Prostate gland (tissue), 2 donors: Measurements from ENCODE around the gene CCPG1. TPM values are rescaled to one million over a fixed set of nuclear protein-coding genes. Genes with fewer than 3 reads are reported as not detected.

Experiments
- DNase-seq: peaks from one replicate; pipeline ENCODE4 v3.0.0-alpha.2; 2019; ENCODE audit warnings: low spot score
- H3K27ac ChIP-seq, 2 donors: fragments of 200-600 bp; sonication (generic); 2 replicates each; pipeline ENCODE4 v1.5.1; 2017 to 2019
- H3K27me3 ChIP-seq: fragments of 200-600 bp; sonication (generic); replicated peaks from 2 replicates; pipeline ENCODE4 v1.5.1; 2019; ENCODE audit not compliant: insufficient read depth
- H3K36me3 ChIP-seq, 2 donors: fragments of 200-600 bp; sonication (generic); 1 replicate in 1 of 2; 2 replicates in 1 of 2; pipeline versions ENCODE4 v1.5.1 to v1.8.1; 2017 to 2019
- H3K4me1 ChIP-seq: fragments of 200-600 bp; sonication (generic); replicated peaks from 2 replicates; pipeline ENCODE4 v1.5.1; 2019
- H3K4me3 ChIP-seq, 2 donors: fragments of 200-600 bp; sonication (generic); 2 replicates each; pipeline ENCODE4 v1.5.1; 2017 to 2019
- H3K9me3 ChIP-seq: fragments of 200-600 bp; sonication (generic); 2 replicates; pipeline ENCODE4 v1.5.1; 2017
- POLR2A ChIP-seq: fragments of 450-650 bp; IDR thresholded peaks from one replicate; pipeline ENCODE4 v1.6.1; 2016; ENCODE audit warnings: antibody characterized with exemption, mild to moderate bottlenecking
- POLR2AphosphoS5 ChIP-seq: sonication (generic); formaldehyde crosslinking; IDR thresholded peaks from one replicate; pipeline ENCODE4 v1.6.1; 2017; ENCODE audit warnings: antibody characterized with exemption
- WGBS: methylation state at CpG from one replicate; pipeline ENCODE4 v1.1.5; 2018; 5-methylcytosine and 5-hydroxymethylcytosine counted together
- intact Hi-C: fragments of 100-400 bp; cut with DNase I; formaldehyde crosslinking; loops from one replicate; pipeline ENCODE4 v1.14.2; 2022
- total RNA-seq, 2 donors: library from RNA; depleted of rRNA; stranded (reverse); fragments of >200 nt; gene quantifications; one replicate each; pipeline ENCODE4 v1.1.0, GENCODE V29; 2016
- TF ChIP-seq, protein P1 (sequence below), 4 experiments: fragments of 200-600 bp in 2 of 4; fragments of 450-650 bp in 2 of 4; sonication (generic) in 2 of 4; IDR thresholded peaks; 1 replicate in 3 of 4; 2 replicates in 1 of 4; pipeline ENCODE4 v1.5.1; 2016 to 2019; ENCODE audit warnings: antibody characterized with exemption in 4 of 4, mild to moderate bottlenecking in 2 of 4, moderate library complexity in 2 of 4

Gene CCPG1
- total RNA-seq, 2 donors from 2014 or later = 23.4 to 78.2 TPM

DNA sequence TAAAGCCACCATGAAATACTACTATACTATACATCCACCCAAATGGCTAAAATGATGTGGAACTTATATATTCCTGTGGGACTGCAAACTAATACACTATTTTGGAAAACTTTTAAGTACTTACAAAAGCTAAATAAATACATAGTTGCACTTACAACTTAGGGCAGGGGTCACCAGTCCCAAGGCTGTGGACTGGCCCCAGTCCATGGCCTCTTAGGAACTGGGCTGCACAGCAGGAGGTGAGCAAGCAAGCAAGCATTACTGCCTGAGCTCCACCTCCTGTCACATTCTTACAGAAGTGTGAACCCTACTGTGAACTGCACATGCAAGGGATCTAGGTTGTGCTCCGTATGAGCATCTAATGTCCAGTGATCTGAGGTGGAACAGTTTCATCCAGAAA, 71.0 kb downstream of the CCPG1 start:
- H3K36me3 ChIP-seq = no peaks in the 10 kb centered on the region
- H3K4me3 ChIP-seq = no peak overlapping the region
- intact Hi-C loops = no loop called here
- H3K27me3 ChIP-seq = no peaks in the 10 kb centered on the region
- H3K4me1 ChIP-seq = no peaks in the 10 kb centered on the region
- DNase-seq = no peak
- no peak for TF ChIP-seq POLR2AphosphoS5
- H3K27ac ChIP-seq = no peak overlapping the region
- no peaks in the 10 kb centered on the region for H3K9me3 ChIP-seq
- WGBS = 95% methylated on average over 1 of the region's 1 CpG

DNA sequence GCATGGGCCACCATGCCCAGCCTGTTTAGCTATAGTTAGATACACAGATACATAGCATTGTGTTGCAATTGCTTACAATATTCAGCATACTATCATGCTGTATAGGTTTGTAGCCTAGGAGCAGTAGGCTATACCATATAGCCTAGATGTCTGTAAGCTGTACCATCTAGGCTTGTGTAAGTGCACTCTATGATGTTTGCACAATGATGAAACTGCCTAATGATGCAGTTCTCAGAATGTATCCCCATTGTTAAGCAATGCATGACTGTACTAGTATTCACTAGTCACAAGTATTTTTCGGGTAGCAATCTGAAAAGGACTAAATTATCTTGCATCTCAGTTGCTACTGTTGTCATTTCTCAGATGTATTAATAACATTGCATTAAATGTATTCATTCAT, 73.2 kb downstream of the CCPG1 start:
- Histone ChIP-seq H3K9me3 (no peaks in the 10 kb centered on the region), H3K4me3 (no peak overlapping the region), H3K27me3 (no peaks in the 10 kb centered on the region), H3K4me1 (no peaks in the 10 kb centered on the region), H3K36me3 (no peaks in the 10 kb centered on the region), H3K27ac (no peak overlapping the region)
- TF ChIP-seq, protein P1, sequence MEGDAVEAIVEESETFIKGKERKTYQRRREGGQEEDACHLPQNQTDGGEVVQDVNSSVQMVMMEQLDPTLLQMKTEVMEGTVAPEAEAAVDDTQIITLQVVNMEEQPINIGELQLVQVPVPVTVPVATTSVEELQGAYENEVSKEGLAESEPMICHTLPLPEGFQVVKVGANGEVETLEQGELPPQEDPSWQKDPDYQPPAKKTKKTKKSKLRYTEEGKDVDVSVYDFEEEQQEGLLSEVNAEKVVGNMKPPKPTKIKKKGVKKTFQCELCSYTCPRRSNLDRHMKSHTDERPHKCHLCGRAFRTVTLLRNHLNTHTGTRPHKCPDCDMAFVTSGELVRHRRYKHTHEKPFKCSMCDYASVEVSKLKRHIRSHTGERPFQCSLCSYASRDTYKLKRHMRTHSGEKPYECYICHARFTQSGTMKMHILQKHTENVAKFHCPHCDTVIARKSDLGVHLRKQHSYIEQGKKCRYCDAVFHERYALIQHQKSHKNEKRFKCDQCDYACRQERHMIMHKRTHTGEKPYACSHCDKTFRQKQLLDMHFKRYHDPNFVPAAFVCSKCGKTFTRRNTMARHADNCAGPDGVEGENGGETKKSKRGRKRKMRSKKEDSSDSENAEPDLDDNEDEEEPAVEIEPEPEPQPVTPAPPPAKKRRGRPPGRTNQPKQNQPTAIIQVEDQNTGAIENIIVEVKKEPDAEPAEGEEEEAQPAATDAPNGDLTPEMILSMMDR (IDR thresholded peaks at IDR 0.05) = no peak
- TF ChIP-seq POLR2AphosphoS5 = no peak
- no peak for TF ChIP-seq POLR2A
- DNase-seq = no peak
- 88% methylated on average over 1 of the region's 1 CpG for WGBS
- intact Hi-C loops = no loop called here

DNA sequence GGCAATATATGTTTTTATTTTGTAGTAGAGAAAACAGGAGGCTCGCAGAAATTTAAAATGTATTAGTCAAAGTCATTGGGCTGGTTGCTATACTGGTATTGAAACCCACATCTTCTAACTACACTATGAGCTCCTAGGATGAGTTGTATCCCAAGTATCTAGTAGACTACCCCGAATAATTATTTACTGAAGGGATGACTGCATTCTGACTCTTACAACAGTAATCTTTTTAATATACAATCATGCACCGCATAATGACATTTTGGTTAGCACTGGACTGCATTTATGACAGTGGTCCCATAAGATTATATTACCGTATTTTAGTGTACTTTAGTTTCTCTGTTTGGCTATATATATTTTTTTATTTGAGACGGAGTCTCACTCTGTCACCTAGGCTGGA, 73.8 kb downstream of the CCPG1 start:
- TF ChIP-seq, protein P1 (IDR thresholded peaks at IDR 0.05) = no peak
- TF ChIP-seq POLR2A = no peak
- TF ChIP-seq POLR2AphosphoS5 = no peak
- no peak overlapping the region for H3K4me3 ChIP-seq
- no peak for DNase-seq
- H3K4me1 ChIP-seq = no peaks in the 10 kb centered on the region
- no peak overlapping the region for H3K27ac ChIP-seq
- WGBS = 94% methylated on average over 5 of the region's 5 CpGs
- H3K36me3 ChIP-seq = no peaks in the 10 kb centered on the region
- H3K27me3 ChIP-seq = no peaks in the 10 kb centered on the region
- no peaks in the 10 kb centered on the region for H3K9me3 ChIP-seq
- intact Hi-C loops = no loop called here

DNA sequence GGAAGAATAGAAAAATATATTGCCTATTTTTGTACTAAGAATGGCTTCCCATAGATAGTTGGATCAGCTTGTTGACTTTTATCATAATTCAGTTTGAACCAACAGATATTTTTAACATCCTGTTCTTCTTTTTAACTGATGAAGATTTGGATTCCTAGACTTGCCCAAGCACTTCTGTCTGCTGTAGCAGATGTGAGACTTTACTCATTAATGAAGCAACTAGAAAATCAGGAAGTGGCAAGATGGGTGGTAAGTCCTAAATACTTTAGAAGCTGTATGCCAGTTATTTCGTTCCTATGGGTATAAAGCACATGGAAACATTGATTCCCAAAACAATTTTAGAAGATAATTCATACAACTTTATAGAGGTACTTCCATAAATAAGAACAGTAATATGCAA, 80.8 kb downstream of the CCPG1 start:
- H3K4me3 ChIP-seq = no peak overlapping the region
- no peaks in the 10 kb centered on the region for H3K4me1 ChIP-seq
- intact Hi-C loops = no loop called here
- TF ChIP-seq, protein P1 (IDR thresholded peaks at IDR 0.05) = no peak
- no peak for TF ChIP-seq POLR2A
- no peak for TF ChIP-seq POLR2AphosphoS5
- H3K27ac ChIP-seq = no peak overlapping the region
- WGBS = 83% methylated on average over 1 of the region's 1 CpG
- H3K36me3 ChIP-seq = no peaks in the 10 kb centered on the region
- H3K27me3 ChIP-seq = no peaks in the 10 kb centered on the region
- H3K9me3 ChIP-seq = no peaks in the 10 kb centered on the region
- no peak for DNase-seq

DNA sequence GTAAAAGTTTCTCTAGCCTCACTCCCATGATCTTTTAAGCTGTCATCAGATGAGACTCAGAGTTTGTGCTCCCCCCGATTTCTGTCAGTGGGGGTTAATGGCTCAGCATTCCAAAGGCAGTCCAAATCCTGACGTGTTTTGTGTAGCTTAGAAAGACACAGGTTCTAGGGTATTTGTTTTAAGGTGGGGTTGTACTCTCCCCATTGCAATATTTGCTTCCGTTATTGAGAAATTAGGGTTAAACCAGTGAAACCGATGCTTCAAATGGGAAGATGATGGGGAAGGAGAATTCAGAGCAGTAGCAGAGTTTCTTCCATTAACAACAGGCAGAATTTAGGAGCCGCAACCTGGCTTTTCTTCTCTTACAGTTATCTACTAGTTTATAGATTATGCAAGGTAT, 85.7 kb downstream of the CCPG1 start:
- 74% methylated on average over 5 of the region's 5 CpGs for WGBS
- H3K4me3 ChIP-seq = no peak overlapping the region
- DNase-seq = no peak
- TF ChIP-seq POLR2A = no peak
- TF ChIP-seq, protein P1 (IDR thresholded peaks at IDR 0.05) = no peak
- no peak for TF ChIP-seq POLR2AphosphoS5
- H3K27ac ChIP-seq = no peak overlapping the region
- intact Hi-C loops = no loop called here
- H3K27me3 ChIP-seq = no peaks in the 10 kb centered on the region
- H3K9me3 ChIP-seq = no peaks in the 10 kb centered on the region
- no peaks in the 10 kb centered on the region for H3K36me3 ChIP-seq
- H3K4me1 ChIP-seq = no peaks in the 10 kb centered on the region
